C4-2B (cell line): ENCODE results near the gene FAM174C.

Source experiments
- H3K27ac ChIP-seq: fragments of 450-650 bp; 2 replicates; pipeline ENCODE4 v1.5.1; 2017
- CTCF ChIP-seq: fragments of 450-650 bp; conservative IDR thresholded peaks from 2 replicates; pipeline ENCODE4 v1.5.1; 2017; ENCODE audit warnings: mild to moderate bottlenecking
- ZFX ChIP-seq: fragments of 450-650 bp; IDR thresholded peaks from 2 replicates; pipeline ENCODE4 v1.6.1; 2017

The FAM174C gene

GRCh38 chr19:1229924-1230782 lies 45.2 kb upstream of the FAM174C start:
- TF ChIP-seq ZFX (no peak), CTCF (no peak)
- H3K27ac ChIP-seq: no peak overlapping the region

- TF ChIP-seq ZFX: no peak
- TF ChIP-seq CTCF: no peak
- no peak overlapping the region for H3K27ac ChIP-seq
Measured at GRCh38 chr19:1230783-1231489, 44.4 kb upstream of the FAM174C start.

- H3K27ac ChIP-seq: no peak overlapping the region
- no peak for TF ChIP-seq CTCF
- TF ChIP-seq ZFX: no peak
Measured at GRCh38 chr19:1231729-1232637, 43.3 kb upstream of the FAM174C start.

- no peak overlapping the region for H3K27ac ChIP-seq
Measured at GRCh38 chr19:1232652-1233072, 42.7 kb upstream of the FAM174C start.

GRCh38 chr19:1233115-1233667 lies 42.1 kb upstream of the FAM174C start:
- TF ChIP-seq ZFX (no peak), CTCF (no peak)
- H3K27ac ChIP-seq: no peak overlapping the region

More at GRCh38 chr19:1232652-1233072, 42.7 kb upstream of the FAM174C start:
- TF ChIP-seq CTCF: no peak
- no peak for TF ChIP-seq ZFX

- no peak overlapping the region for H3K27ac ChIP-seq
- TF ChIP-seq ZFX: no peak
- no peak for TF ChIP-seq CTCF
Measured at GRCh38 chr19:1234051-1234954, 41.0 kb upstream of the FAM174C start.
